Omental fat pad (tissue), 4 donors: Measurements from ENCODE around the gene PLEKHG3. TPM values are rescaled to one million over a fixed set of nuclear protein-coding genes. Genes with fewer than 3 reads are reported as not detected.
A peak's percentile ranks its signal among the peaks of the same experiment; 100 is the strongest.
"Not testable (repeated sequence)": the region's sequence is repeated elsewhere in the genome, so short reads cannot be mapped to it uniquely, and the experiment has no call there.

Experiments
- ATAC-seq: fragments of 150-250 bp; one replicate; pipeline ENCODE4 v1.9.1; 2016; ENCODE audit warnings: mild to moderate bottlenecking, moderate library complexity; ENCODE audit not compliant: low FRiP score
- DNase-seq: peaks from one replicate; pipeline ENCODE4 v3.0.0-alpha.2; 2019; ENCODE audit warnings: low spot score
- total RNA-seq, 4 donors: library from RNA; depleted of rRNA; stranded (reverse); fragments of >200 nt; gene quantifications; one replicate each; pipeline ENCODE4 v1.1.0, GENCODE V29; 2016
- TF ChIP-seq, protein P1 (sequence below), 3 donors: fragments of 450-650 bp; IDR thresholded peaks; one replicate each; pipeline ENCODE4 v1.5.1; 2016 to 2017; ENCODE audit warnings: antibody characterized with exemption in 3 of 3, mild to moderate bottlenecking in 3 of 3, moderate library complexity in 2 of 3

The PLEKHG3 gene
- 10 to 100 TPM; 29.6 to 45.9 (median 37.5) TPM for total RNA-seq

DNA sequence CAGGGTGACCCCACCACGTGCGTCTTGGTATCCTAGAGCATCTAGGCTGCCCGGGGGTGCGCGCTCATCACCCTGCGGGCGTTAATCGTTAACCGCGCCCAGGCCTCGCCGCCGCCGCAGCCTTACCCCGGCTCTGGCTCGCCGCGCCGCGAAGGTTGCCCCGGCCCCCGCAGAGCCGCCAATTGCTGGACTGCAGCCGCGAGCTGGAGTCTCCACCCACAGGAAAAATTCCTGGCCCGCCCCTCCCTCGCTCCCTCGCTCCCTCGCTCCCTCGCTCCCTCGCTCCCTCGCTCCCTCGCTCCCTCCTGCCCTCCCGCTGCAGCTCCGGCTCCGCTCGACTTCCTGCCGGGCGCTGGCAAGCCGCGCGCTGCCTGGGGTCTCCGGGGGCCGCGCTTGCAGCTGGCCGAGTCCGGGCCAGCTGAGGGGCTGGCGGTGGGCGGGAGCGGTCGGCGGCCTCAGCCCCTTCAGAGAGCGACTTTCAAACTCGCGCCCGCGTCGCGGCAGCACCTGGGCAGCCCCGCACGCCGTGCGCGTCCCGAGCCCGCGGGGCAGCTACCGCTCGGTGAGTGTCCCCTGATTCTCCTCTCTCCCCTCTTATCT, at the start of gene PLEKHG3:
Gene PLEKHG3, plus strand, starts transcription at position 282 of the 600 bp plus-strand sequence. CDS start 23,208 bp downstream, outside the sequence.
- DNase-seq (no peak), ATAC-seq (peak; percentile 65)
- TF ChIP-seq, protein P1, sequence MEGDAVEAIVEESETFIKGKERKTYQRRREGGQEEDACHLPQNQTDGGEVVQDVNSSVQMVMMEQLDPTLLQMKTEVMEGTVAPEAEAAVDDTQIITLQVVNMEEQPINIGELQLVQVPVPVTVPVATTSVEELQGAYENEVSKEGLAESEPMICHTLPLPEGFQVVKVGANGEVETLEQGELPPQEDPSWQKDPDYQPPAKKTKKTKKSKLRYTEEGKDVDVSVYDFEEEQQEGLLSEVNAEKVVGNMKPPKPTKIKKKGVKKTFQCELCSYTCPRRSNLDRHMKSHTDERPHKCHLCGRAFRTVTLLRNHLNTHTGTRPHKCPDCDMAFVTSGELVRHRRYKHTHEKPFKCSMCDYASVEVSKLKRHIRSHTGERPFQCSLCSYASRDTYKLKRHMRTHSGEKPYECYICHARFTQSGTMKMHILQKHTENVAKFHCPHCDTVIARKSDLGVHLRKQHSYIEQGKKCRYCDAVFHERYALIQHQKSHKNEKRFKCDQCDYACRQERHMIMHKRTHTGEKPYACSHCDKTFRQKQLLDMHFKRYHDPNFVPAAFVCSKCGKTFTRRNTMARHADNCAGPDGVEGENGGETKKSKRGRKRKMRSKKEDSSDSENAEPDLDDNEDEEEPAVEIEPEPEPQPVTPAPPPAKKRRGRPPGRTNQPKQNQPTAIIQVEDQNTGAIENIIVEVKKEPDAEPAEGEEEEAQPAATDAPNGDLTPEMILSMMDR (IDR thresholded peaks at IDR 0.05), result no peak

DNA sequence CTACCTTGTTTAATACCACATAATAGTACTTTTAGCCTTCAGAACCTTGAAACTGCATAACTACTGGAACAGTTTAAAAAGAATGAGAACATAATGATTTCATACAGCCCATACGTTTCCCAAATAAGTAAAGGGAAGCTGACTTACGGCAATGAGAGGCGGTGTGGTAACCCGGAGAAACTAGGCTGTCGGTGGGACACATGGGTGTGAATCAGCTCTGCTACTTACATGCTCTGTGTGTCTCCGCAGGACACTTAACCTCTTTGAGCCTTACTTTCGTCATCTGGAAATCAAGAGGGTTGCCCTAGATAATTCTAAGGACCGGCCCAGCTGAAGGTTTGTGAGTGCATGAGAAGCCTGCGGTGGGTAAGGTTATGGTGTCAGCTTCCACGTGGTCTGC, 49.3 kb upstream of the PLEKHG3 start:
- TF ChIP-seq, protein P1 (IDR thresholded peaks at IDR 0.05), result no peak
- ATAC-seq, result no peak

GRCh38 chr14:64656986-64657385, 47.2 kb upstream of the PLEKHG3 start:
- no peak for DNase-seq
- peak; percentile 65 for ATAC-seq
- TF ChIP-seq, protein P1 (IDR thresholded peaks at IDR 0.05), result no peak

More for the DNA sequence above, 49.3 kb upstream of the PLEKHG3 start:
- DNase-seq, result no peak

DNA sequence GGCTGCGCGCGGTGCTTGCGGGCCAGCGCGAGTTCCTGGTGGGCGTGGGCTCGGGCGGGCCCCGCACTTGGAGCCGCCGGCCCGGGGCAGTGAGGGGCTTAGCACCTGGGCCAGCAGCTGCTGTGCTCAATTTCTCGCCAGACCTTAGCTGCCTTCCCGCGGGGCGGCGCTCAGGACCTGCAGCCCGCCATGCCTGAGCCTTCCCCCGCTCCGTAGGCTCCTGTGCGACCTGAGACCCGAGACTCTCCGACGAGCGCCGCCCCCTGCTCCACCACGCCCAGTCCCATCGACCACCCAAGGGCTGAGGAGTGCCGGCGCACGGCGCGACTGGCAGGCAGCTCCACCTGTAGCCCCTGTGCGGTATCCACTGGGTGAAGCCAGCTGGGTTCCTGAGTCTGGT, 46.0 kb upstream of the PLEKHG3 start:
- TF ChIP-seq, protein P1 (IDR thresholded peaks at IDR 0.05), result no peak
- DNase-seq (no peak), ATAC-seq (no peak)

DNA sequence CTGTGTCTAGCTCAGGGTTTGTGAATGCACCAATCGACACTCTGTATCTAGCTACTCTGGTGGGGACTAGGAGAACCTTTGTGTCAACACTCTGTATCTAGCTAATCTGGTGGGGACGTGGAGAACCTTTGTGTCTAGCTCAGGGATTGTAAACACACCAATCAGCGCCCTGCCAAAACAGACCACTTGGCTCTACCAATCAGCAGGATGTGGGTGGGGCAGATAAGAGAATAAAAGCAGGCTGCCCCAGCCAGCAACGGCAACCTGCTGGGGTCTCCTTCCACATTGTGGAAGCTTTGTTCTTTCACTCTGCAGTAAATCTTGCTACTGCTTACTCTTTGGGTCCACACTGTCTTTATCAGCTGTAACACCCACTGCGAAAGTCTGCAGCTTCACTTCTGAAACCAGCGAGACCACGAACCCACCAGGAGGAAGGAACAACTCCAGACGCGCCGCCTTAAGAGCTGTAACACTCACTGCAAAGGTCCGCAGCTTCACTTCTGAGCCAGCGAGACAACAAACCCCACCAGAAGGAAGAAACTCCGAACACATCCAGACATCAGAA, 45.4 kb upstream of the PLEKHG3 start:
- not testable (repeated sequence) for ATAC-seq, DNase-seq

- DNase-seq (no peak), ATAC-seq (no peak)
- TF ChIP-seq, protein P1 (IDR thresholded peaks at IDR 0.05), result no peak
Measured at GRCh38 chr14:64659366-64659765, 44.9 kb upstream of the PLEKHG3 start.

GRCh38 chr14:64663174-64663573, 41.0 kb upstream of the PLEKHG3 start:
- TF ChIP-seq, protein P1 (IDR thresholded peaks at IDR 0.05), result no peak
- DNase-seq (no peak), ATAC-seq (no peak)
